Activated CD8-positive, alpha-beta memory T cell treated with anti-CD3 and anti-CD28 coated beads, Interleukin-2, amount 50 U/mL, for 1 hour (primary cell): ENCODE results near the gene MAPK1IP1L.
"Not testable (repeated sequence)": the region's sequence is repeated elsewhere in the genome, so short reads cannot be mapped to it uniquely, and the experiment has no call there.

ENCODE experiments used
- DNase-seq: peaks from one replicate; pipeline ENCODE4 v3.0.0-alpha.2; 2020; ENCODE audit errors: extremely low read depth

MAPK1IP1L gene

GRCh38 chr14:55054098-55054497 is 2.7 kb downstream of the MAPK1IP1L start:
- DNase-seq: no peak

- DNase-seq: no peak
Measured at GRCh38 chr14:55057919-55058318, 6.5 kb downstream of the MAPK1IP1L start.

- no peak for DNase-seq
Measured at GRCh38 chr14:55059333-55059732, 7.9 kb downstream of the MAPK1IP1L start.

GRCh38 chr14:55062517-55063351 is 11.3 kb downstream of the MAPK1IP1L start:
- DNase-seq: no peak

- DNase-seq: not testable (repeated sequence)
Measured at GRCh38 chr14:55064896-55065295, 13.4 kb downstream of the MAPK1IP1L start.

GRCh38 chr14:55065411-55065810 is 14.0 kb downstream of the MAPK1IP1L start:
- no peak for DNase-seq

- DNase-seq: no peak
Measured at GRCh38 chr14:55066223-55066622, 14.8 kb downstream of the MAPK1IP1L start.

- DNase-seq: no peak
Measured at GRCh38 chr14:55070981-55071411, 19.5 kb downstream of the MAPK1IP1L start.

- no peak for DNase-seq
Measured at GRCh38 chr14:55071870-55072640, 20.6 kb downstream of the MAPK1IP1L start.

- no peak for DNase-seq
Measured at GRCh38 chr14:55073856-55074255, 22.4 kb downstream of the MAPK1IP1L start.

- DNase-seq: no peak
Measured at GRCh38 chr14:55074662-55075061, 23.2 kb downstream of the MAPK1IP1L start.

- no peak for DNase-seq
Measured at GRCh38 chr14:55075628-55076175, 24.3 kb downstream of the MAPK1IP1L start.

GRCh38 chr14:55077170-55078151 is 26.0 kb downstream of the MAPK1IP1L start:
- no peak for DNase-seq

- DNase-seq: not testable (repeated sequence)
Measured at GRCh38 chr14:55079961-55080360, 28.5 kb downstream of the MAPK1IP1L start.

GRCh38 chr14:55084401-55085059 is 33.1 kb downstream of the MAPK1IP1L start:
- DNase-seq: no peak

- DNase-seq: no peak
Measured at GRCh38 chr14:55085060-55085660, 33.7 kb downstream of the MAPK1IP1L start.

GRCh38 chr14:55086938-55087337 is 35.5 kb downstream of the MAPK1IP1L start:
- DNase-seq: no peak

GRCh38 chr14:55088356-55088755 is 36.9 kb downstream of the MAPK1IP1L start:
- DNase-seq: no peak

- DNase-seq: no peak
Measured at GRCh38 chr14:55092341-55092740, 40.9 kb downstream of the MAPK1IP1L start.
